T-helper 9 cell (primary cell): ENCODE data around the gene DCC.

Experiments used
- DNase-seq: peaks from one replicate; pipeline ENCODE4 v3.0.0-alpha.2; 2020

DCC gene

GRCh38 chr18:52431683-52432082 lies 91.7 kb downstream of the DCC start:
- no peak for DNase-seq

- DNase-seq = no peak
These were observed 93.8 kb downstream of the DCC start for GRCh38 chr18:52433797-52434196.

- DNase-seq = no peak
These were observed 95.3 kb downstream of the DCC start for GRCh38 chr18:52435301-52435700.

GRCh38 chr18:52437161-52437560 lies 97.2 kb downstream of the DCC start:
- no peak for DNase-seq

GRCh38 chr18:52439457-52439856 lies 99.5 kb downstream of the DCC start:
- no peak for DNase-seq

- DNase-seq = no peak
These were observed 101.8 kb downstream of the DCC start for GRCh38 chr18:52441794-52442193.

- no peak for DNase-seq
These were observed 102.7 kb downstream of the DCC start for GRCh38 chr18:52442686-52443085.

GRCh38 chr18:52451256-52451655 lies 111.3 kb downstream of the DCC start:
- DNase-seq = no peak

- DNase-seq = no peak
These were observed 111.9 kb downstream of the DCC start for GRCh38 chr18:52451851-52452250.

- no peak for DNase-seq
These were observed 112.4 kb downstream of the DCC start for GRCh38 chr18:52452427-52452826.

GRCh38 chr18:52459890-52460289 lies 119.9 kb downstream of the DCC start:
- no peak for DNase-seq

GRCh38 chr18:52462853-52463252 lies 122.9 kb downstream of the DCC start:
- no peak for DNase-seq

- no peak for DNase-seq
These were observed 125.4 kb downstream of the DCC start for GRCh38 chr18:52465391-52465790.

GRCh38 chr18:52468496-52468895 lies 128.5 kb downstream of the DCC start:
- DNase-seq = no peak

GRCh38 chr18:52475325-52475724 lies 135.3 kb downstream of the DCC start:
- DNase-seq = no peak

GRCh38 chr18:52481116-52481515 lies 141.1 kb downstream of the DCC start:
- no peak for DNase-seq

- no peak for DNase-seq
These were observed 145.0 kb downstream of the DCC start for GRCh38 chr18:52484977-52485376.

GRCh38 chr18:52486052-52486451 lies 146.1 kb downstream of the DCC start:
- DNase-seq = no peak

- DNase-seq = no peak
These were observed 149.7 kb downstream of the DCC start for GRCh38 chr18:52489396-52490306.

GRCh38 chr18:52496426-52496825 lies 156.4 kb downstream of the DCC start:
- no peak for DNase-seq

- no peak for DNase-seq
These were observed 159.0 kb downstream of the DCC start for GRCh38 chr18:52499016-52499415.

GRCh38 chr18:52499644-52500043 lies 159.6 kb downstream of the DCC start:
- DNase-seq = no peak

GRCh38 chr18:52504589-52504988 lies 164.6 kb downstream of the DCC start:
- DNase-seq = no peak

GRCh38 chr18:52510139-52510538 lies 170.1 kb downstream of the DCC start:
- DNase-seq = no peak

- DNase-seq = no peak
These were observed 178.1 kb downstream of the DCC start for GRCh38 chr18:52518086-52518485.
